ENCODE data around the gene SCYL1. TPM values are rescaled to one million over a fixed set of nuclear protein-coding genes. Genes with fewer than 3 reads are reported as not detected.

Gene SCYL1
- total RNA-seq, 1 donor from 2014 or later, result 80.0 TPM

- Mint-ChIP-seq H3K9me3 (ENCODE audit: unreplicated experiment) (no peaks in the 10 kb centered on the region), H3K27ac (ENCODE audit: unreplicated experiment) (peak overlapping the region; percentile 52), H3K4me3 (ENCODE audit: unreplicated experiment) (peak overlapping the region; percentile 46), H3K4me1 (ENCODE audit: low read depth, unreplicated experiment) (peaks cover 12% of the 10 kb centered on the region), H3K36me3 (ENCODE audit: unreplicated experiment) (no peaks in the 10 kb centered on the region), H3K27me3 (ENCODE audit: unreplicated experiment) (peaks cover 10% of the 10 kb centered on the region)
- TF ChIP-seq, protein P1, sequence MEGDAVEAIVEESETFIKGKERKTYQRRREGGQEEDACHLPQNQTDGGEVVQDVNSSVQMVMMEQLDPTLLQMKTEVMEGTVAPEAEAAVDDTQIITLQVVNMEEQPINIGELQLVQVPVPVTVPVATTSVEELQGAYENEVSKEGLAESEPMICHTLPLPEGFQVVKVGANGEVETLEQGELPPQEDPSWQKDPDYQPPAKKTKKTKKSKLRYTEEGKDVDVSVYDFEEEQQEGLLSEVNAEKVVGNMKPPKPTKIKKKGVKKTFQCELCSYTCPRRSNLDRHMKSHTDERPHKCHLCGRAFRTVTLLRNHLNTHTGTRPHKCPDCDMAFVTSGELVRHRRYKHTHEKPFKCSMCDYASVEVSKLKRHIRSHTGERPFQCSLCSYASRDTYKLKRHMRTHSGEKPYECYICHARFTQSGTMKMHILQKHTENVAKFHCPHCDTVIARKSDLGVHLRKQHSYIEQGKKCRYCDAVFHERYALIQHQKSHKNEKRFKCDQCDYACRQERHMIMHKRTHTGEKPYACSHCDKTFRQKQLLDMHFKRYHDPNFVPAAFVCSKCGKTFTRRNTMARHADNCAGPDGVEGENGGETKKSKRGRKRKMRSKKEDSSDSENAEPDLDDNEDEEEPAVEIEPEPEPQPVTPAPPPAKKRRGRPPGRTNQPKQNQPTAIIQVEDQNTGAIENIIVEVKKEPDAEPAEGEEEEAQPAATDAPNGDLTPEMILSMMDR (IDR thresholded peaks at IDR 0.05; ENCODE audit: partially characterized antibody, unreplicated experiment), result no peak
- DNase-seq, result no peak
Observed at GRCh38 chr11:65536412-65537295, 11.8 kb downstream of the SCYL1 start.

- Mint-ChIP-seq H3K27me3 (ENCODE audit: unreplicated experiment) (peaks cover 13% of the 10 kb centered on the region), H3K27ac (ENCODE audit: unreplicated experiment) (no peak overlapping the region), H3K4me1 (ENCODE audit: low read depth, unreplicated experiment) (peaks cover 12% of the 10 kb centered on the region), H3K36me3 (ENCODE audit: unreplicated experiment) (no peaks in the 10 kb centered on the region), H3K9me3 (ENCODE audit: unreplicated experiment) (peaks cover 2% of the 10 kb centered on the region), H3K4me3 (ENCODE audit: unreplicated experiment) (no peak overlapping the region)
- DNase-seq, result no peak
- TF ChIP-seq, protein P1 (IDR thresholded peaks at IDR 0.05; ENCODE audit: partially characterized antibody, unreplicated experiment), result no peak
Observed at GRCh38 chr11:65537296-65537597, 12.4 kb downstream of the SCYL1 start.

DNA sequence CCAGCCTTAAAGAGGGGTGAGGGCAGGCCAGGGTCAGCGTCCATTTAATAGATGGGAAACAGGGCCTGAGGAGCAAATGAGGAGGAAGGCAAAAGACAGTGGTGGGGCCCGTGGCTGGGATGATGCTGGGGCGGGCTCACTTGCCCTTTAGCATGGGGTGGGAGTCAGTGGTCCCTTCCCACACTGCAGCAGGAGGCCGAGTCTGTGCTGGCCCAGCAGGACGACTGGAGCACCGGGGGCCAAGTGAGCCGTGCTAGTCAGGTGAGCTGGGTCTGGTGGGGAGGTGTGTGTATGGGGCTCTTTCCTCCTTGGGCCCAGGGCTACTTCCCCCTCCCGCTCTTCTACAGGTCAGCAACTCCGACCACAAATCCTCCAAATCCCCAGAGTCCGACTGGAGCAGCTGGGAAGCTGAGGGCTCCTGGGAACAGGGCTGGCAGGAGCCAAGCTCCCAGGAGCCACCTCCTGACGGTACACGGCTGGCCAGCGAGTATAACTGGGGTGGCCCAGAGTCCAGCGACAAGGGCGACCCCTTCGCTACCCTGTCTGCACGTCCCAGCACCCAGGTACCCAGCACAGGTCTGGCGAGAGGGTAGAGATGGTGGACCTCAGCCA, 12.8 kb downstream of the SCYL1 start:
- TF ChIP-seq, protein P1 (IDR thresholded peaks at IDR 0.05; ENCODE audit: partially characterized antibody, unreplicated experiment), result no peak
- Mint-ChIP-seq H3K9me3 (ENCODE audit: unreplicated experiment) (peaks cover 2% of the 10 kb centered on the region), H3K4me3 (ENCODE audit: unreplicated experiment) (no peak overlapping the region), H3K27ac (ENCODE audit: unreplicated experiment) (no peak overlapping the region), H3K4me1 (ENCODE audit: low read depth, unreplicated experiment) (peaks cover 12% of the 10 kb centered on the region), H3K27me3 (ENCODE audit: unreplicated experiment) (peaks cover 14% of the 10 kb centered on the region), H3K36me3 (ENCODE audit: unreplicated experiment) (no peaks in the 10 kb centered on the region)
- DNase-seq, result no peak

DNA sequence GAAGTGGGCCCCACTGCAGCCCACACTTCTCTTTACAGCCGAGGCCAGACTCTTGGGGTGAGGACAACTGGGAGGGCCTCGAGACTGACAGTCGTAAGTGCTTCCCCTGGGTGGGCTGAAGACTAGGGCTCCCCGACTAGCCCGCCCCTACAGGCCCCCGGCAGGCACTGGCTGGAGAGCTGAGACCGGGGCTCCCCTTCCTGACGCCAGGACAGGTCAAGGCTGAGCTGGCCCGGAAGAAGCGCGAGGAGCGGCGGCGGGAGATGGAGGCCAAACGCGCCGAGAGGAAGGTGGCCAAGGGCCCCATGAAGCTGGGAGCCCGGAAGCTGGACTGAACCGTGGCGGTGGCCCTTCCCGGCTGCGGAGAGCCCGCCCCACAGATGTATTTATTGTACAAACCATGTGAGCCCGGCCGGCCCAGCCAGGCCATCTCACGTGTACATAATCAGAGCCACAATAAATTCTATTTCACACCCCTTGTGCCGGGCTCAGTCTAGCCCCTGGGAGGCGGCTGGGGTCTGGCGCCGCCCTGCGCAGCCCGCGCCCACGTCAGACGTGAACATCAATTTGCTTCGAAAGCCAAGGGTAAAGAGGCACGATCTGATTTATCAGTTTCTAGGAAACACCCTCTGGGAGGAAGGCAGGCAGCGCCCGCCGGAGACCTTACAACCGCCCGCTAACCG, 13.5 kb downstream of the SCYL1 start:
- H3K4me1 Mint-ChIP-seq (ENCODE audit: low read depth, unreplicated experiment), result peaks cover 12% of the 10 kb centered on the region
- H3K27me3 Mint-ChIP-seq (ENCODE audit: unreplicated experiment), result peaks cover 20% of the 10 kb centered on the region
- H3K27ac Mint-ChIP-seq (ENCODE audit: unreplicated experiment), result no peak overlapping the region
- no peaks in the 10 kb centered on the region for H3K36me3 Mint-ChIP-seq (ENCODE audit: unreplicated experiment)
- no peak for DNase-seq
- H3K9me3 Mint-ChIP-seq (ENCODE audit: unreplicated experiment), result peaks cover 2% of the 10 kb centered on the region
- TF ChIP-seq, protein P1 (IDR thresholded peaks at IDR 0.05; ENCODE audit: partially characterized antibody, unreplicated experiment), result no peak
- no peak overlapping the region for H3K4me3 Mint-ChIP-seq (ENCODE audit: unreplicated experiment)

Measured in glutamatergic neuron (in vitro differentiated cells).